ENCODE results near the gene CACNA2D4. TPM values are rescaled to one million over a fixed set of nuclear protein-coding genes. Genes with fewer than 3 reads are reported as not detected.

The CACNA2D4 gene
- total RNA-seq, 4 donors from 2014 or later = 1.5 to 2.6 (median 2.0) TPM

- 77 to 79% methylated on average over 27 of the region's 27 CpGs for WGBS, 2 donors
- no peak for DNase-seq
- Histone ChIP-seq H3K9me3 (no peaks in the 10 kb centered on the region), H3K27me3 (no peaks in the 10 kb centered on the region), H3K4me1 (peaks cover 0 to 4% of the 10 kb centered on the region in 2 donors), H3K27ac (no peak overlapping the region), H3K4me3 (replicated peaks in 1 of 3) (no peak overlapping the region), H3K36me3 (no peaks in the 10 kb centered on the region)
- TF ChIP-seq CTCF (IDR thresholded peaks at IDR 0.05) (no peak), POLR2A (IDR thresholded peaks at IDR 0.05) (no peak)
- intact Hi-C loops (cut with DNase I) = no loop called here
Observed at GRCh38 chr12:1811281-1811947, 107.0 kb downstream of the CACNA2D4 start.

- no peak for DNase-seq
Observed at GRCh38 chr12:1810931-1811280, 107.5 kb downstream of the CACNA2D4 start.

DNA sequence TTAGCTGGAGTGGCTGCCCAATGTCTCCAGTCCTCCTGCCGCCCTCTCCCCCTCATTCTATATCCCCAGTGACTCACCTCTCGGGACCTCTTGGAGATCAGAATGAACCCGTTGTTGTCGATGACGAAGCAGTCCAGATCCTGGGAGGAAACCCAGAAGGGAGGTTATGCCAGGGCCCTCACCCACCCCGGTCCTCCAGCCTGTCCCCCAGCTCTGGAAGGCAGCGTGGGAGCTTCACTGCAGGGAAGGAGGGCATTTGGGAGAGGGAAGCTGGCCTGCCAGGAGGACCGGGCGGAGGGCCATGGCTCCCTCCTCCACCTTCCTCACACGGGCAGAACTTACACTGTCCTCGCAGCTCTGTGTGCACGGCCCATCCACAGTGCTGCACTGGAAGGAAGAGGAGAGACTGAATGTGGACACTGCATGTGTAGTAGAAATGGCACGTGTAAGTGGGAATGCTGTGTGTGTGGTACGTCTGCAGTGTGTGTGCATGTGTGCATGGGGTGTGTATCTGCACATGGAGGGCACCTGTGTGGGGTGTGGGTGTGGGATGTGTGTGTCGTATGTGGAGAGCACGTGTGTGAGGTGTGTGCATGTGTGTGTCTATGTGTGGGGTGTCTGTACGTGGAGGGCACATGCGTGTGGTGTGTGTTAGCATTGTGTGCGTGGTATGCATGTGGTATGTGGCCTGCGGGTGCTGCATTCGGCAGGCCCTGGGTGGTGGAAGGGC is 108.1 kb downstream of the CACNA2D4 start:
- no peak overlapping the region for H3K27ac ChIP-seq
- peaks cover 0 to 4% of the 10 kb centered on the region in 2 donors for H3K4me1 ChIP-seq
- TF ChIP-seq CTCF (IDR thresholded peaks at IDR 0.05) (no peak), POLR2A (IDR thresholded peaks at IDR 0.05) (no peak)
- no peak overlapping the region for H3K4me3 ChIP-seq (replicated peaks in 1 of 3)
- H3K9me3 ChIP-seq = no peaks in the 10 kb centered on the region
- intact Hi-C loops (cut with DNase I) = no loop called here
- DNase-seq = no peak
- no peaks in the 10 kb centered on the region for H3K36me3 ChIP-seq
- 85 to 89% methylated on average over 18 to 19 of the region's 21 CpGs for WGBS, 2 donors
- no peaks in the 10 kb centered on the region for H3K27me3 ChIP-seq

More at GRCh38 chr12:1810931-1811280, 107.5 kb downstream of the CACNA2D4 start:
- intact Hi-C loops (cut with DNase I) = no loop called here
- Histone ChIP-seq H3K36me3 (no peaks in the 10 kb centered on the region), H3K4me3 (replicated peaks in 1 of 3) (no peak overlapping the region), H3K9me3 (no peaks in the 10 kb centered on the region), H3K27ac (no peak overlapping the region), H3K27me3 (no peaks in the 10 kb centered on the region), H3K4me1 (peaks cover 0 to 4% of the 10 kb centered on the region in 2 donors)
- WGBS, 2 donors = 88% methylated on average over 9 to 10 of the region's 10 CpGs
- TF ChIP-seq POLR2A (IDR thresholded peaks at IDR 0.05) (no peak), CTCF (IDR thresholded peaks at IDR 0.05) (no peak)

- H3K4me1 ChIP-seq = peaks cover 0 to 7% of the 10 kb centered on the region in 2 donors
- no peak for DNase-seq
- H3K4me3 ChIP-seq (replicated peaks in 1 of 3) = no peak overlapping the region
- 83 to 85% methylated on average over 13 of the region's 13 CpGs for WGBS, 2 donors
- no peak for TF ChIP-seq CTCF (IDR thresholded peaks at IDR 0.05)
- H3K27ac ChIP-seq = no peak overlapping the region
- intact Hi-C loops (cut with DNase I) = loop anchor here (10.0 kb wide), 1 partner anchor 225 kb away; no protein-coding TSS in a partner anchor
- no peaks in the 10 kb centered on the region for H3K27me3 ChIP-seq
- H3K36me3 ChIP-seq = no peaks in the 10 kb centered on the region
- no peaks in the 10 kb centered on the region for H3K9me3 ChIP-seq
Observed at GRCh38 chr12:1809591-1810190, 108.8 kb downstream of the CACNA2D4 start.

All from thyroid gland (tissue), 4 donors.